Kidney capillary endothelial cell (primary cell): ENCODE data around the gene DNAJC21.
"Not testable (repeated sequence)": the region's sequence is repeated elsewhere in the genome, so short reads cannot be mapped to it uniquely, and the experiment has no call there.

Experiments used
- DNase-seq: peaks from one replicate; pipeline ENCODE4 v3.0.0-alpha.2; 2018; ENCODE audit warnings: low spot score

The DNAJC21 gene

GRCh38 chr5:34923694-34924461, 5.5 kb upstream of the DNAJC21 start:
- DNase-seq: peak; percentile 90

- DNase-seq: no peak
Observed at GRCh38 chr5:34924462-34924765, 4.9 kb upstream of the DNAJC21 start.

GRCh38 chr5:34926318-34926888, 3.0 kb upstream of the DNAJC21 start:
- no peak for DNase-seq

GRCh38 chr5:34927785-34928184, 1.6 kb upstream of the DNAJC21 start:
- no peak for DNase-seq

- DNase-seq: no peak
Observed at GRCh38 chr5:34928267-34928666, 1.1 kb upstream of the DNAJC21 start.

- DNase-seq: peak; percentile 61
Observed at GRCh38 chr5:34929720-34930461, 532 bp downstream of the DNAJC21 start.

GRCh38 chr5:34930462-34930844, 1.1 kb downstream of the DNAJC21 start:
- peak; percentile 20 for DNase-seq

GRCh38 chr5:34930870-34931269, 1.5 kb downstream of the DNAJC21 start:
- DNase-seq: no peak

GRCh38 chr5:34932947-34933346, 3.6 kb downstream of the DNAJC21 start:
- DNase-seq: no peak

GRCh38 chr5:34941936-34942335, 12.6 kb downstream of the DNAJC21 start:
- DNase-seq: no peak

- DNase-seq: no peak
Observed at GRCh38 chr5:34944044-34944443, 14.7 kb downstream of the DNAJC21 start.

- no peak for DNase-seq
Observed at GRCh38 chr5:34944460-34945047, 15.2 kb downstream of the DNAJC21 start.

- DNase-seq: no peak
Observed at GRCh38 chr5:34957321-34957720, 28.0 kb downstream of the DNAJC21 start.

- DNase-seq: peak; percentile 45
Observed at GRCh38 chr5:34957857-34958690, 28.7 kb downstream of the DNAJC21 start.

GRCh38 chr5:34959323-34959722, 30.0 kb downstream of the DNAJC21 start:
- no peak for DNase-seq

GRCh38 chr5:34967540-34967939, 38.2 kb downstream of the DNAJC21 start:
- no peak for DNase-seq

GRCh38 chr5:34968258-34968657, 38.9 kb downstream of the DNAJC21 start:
- DNase-seq: no peak

GRCh38 chr5:34970552-34970951, 41.2 kb downstream of the DNAJC21 start:
- DNase-seq: no peak

GRCh38 chr5:34971655-34972054, 42.3 kb downstream of the DNAJC21 start:
- not testable (repeated sequence) for DNase-seq

- no peak for DNase-seq
Observed at GRCh38 chr5:34976347-34976746, 47.0 kb downstream of the DNAJC21 start.

- no peak for DNase-seq
Observed at GRCh38 chr5:34977934-34978613, 48.7 kb downstream of the DNAJC21 start.
